ENCODE results near the gene SLC24A5. TPM values are rescaled to one million over a fixed set of nuclear protein-coding genes. Genes with fewer than 3 reads are reported as not detected.

Gene SLC24A5
- total RNA-seq, 3 donors from 2014 or later: not detected

GRCh38 chr15:48121849-48122248 lies 1.1 kb downstream of the SLC24A5 start:
- no peak overlapping the region for H3K4me3 ChIP-seq

GRCh38 chr15:48126667-48127355 lies 6.0 kb downstream of the SLC24A5 start:
- H3K27me3 ChIP-seq: no peaks in the 10 kb centered on the region
- H3K4me3 ChIP-seq: no peak overlapping the region
- no peaks in the 10 kb centered on the region for H3K4me1 ChIP-seq
- no peak overlapping the region for H3K27ac ChIP-seq
- no peaks in the 10 kb centered on the region for H3K36me3 ChIP-seq
- DNase-seq (ENCODE audit: low spot score in 2 of 2): no peak
- H3K9me3 ChIP-seq: no peaks in the 10 kb centered on the region
- intact Hi-C loops (cut with DNase I; ENCODE audit: low total_unique reads): no loop called here
- no peak for TF ChIP-seq CTCF (IDR thresholded peaks at IDR 0.05)
- TF ChIP-seq POLR2A (IDR thresholded peaks at IDR 0.05): no peak
- no peak for TF ChIP-seq POLR2AphosphoS5 (IDR thresholded peaks at IDR 0.05)

More at GRCh38 chr15:48121849-48122248, 1.1 kb downstream of the SLC24A5 start:
- no peaks in the 10 kb centered on the region for H3K36me3 ChIP-seq
- TF ChIP-seq CTCF (IDR thresholded peaks at IDR 0.05) (no peak), POLR2A (IDR thresholded peaks at IDR 0.05) (no peak), POLR2AphosphoS5 (IDR thresholded peaks at IDR 0.05) (no peak)
- no peaks in the 10 kb centered on the region for H3K4me1 ChIP-seq
- DNase-seq (ENCODE audit: low spot score in 2 of 2): no peak
- no peak overlapping the region for H3K27ac ChIP-seq
- H3K9me3 ChIP-seq: no peaks in the 10 kb centered on the region
- intact Hi-C loops (cut with DNase I; ENCODE audit: low total_unique reads): no loop called here
- H3K27me3 ChIP-seq: no peaks in the 10 kb centered on the region

DNA sequence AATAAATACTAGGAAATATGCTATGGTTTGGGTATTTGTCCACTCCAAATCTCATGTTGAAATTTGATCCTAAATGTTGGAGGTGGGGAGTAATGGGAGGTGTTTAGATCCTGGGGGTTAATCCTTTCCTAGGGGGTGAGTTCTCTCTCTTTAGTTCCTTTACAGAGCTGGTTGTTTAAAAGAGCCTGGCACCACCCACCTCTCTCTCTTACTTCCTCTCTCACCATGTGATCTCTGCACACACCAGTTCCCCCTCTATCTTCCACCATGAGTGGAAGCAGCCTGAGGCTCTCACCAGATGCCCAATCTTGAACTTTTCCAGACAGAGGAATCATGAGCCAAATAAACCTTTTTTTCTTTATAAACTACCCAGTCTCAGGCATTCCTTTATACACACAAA lies 10.5 kb downstream of the SLC24A5 start:
- Histone ChIP-seq H3K27ac (no peak overlapping the region), H3K36me3 (no peaks in the 10 kb centered on the region), H3K4me1 (no peaks in the 10 kb centered on the region), H3K9me3 (no peaks in the 10 kb centered on the region), H3K4me3 (no peak overlapping the region), H3K27me3 (no peaks in the 10 kb centered on the region)
- intact Hi-C loops (cut with DNase I; ENCODE audit: low total_unique reads): no loop called here
- TF ChIP-seq CTCF (IDR thresholded peaks at IDR 0.05): no peak
- TF ChIP-seq POLR2AphosphoS5 (IDR thresholded peaks at IDR 0.05): no peak
- TF ChIP-seq POLR2A (IDR thresholded peaks at IDR 0.05): no peak
- no peak for DNase-seq (ENCODE audit: low spot score in 2 of 2)

GRCh38 chr15:48132874-48133273 lies 12.1 kb downstream of the SLC24A5 start:
- intact Hi-C loops (cut with DNase I; ENCODE audit: low total_unique reads): no loop called here
- Histone ChIP-seq H3K9me3 (no peaks in the 10 kb centered on the region), H3K27me3 (no peaks in the 10 kb centered on the region), H3K36me3 (no peaks in the 10 kb centered on the region), H3K4me1 (no peaks in the 10 kb centered on the region), H3K4me3 (no peak overlapping the region), H3K27ac (no peak overlapping the region)
- TF ChIP-seq POLR2A (IDR thresholded peaks at IDR 0.05) (no peak), POLR2AphosphoS5 (IDR thresholded peaks at IDR 0.05) (no peak), CTCF (IDR thresholded peaks at IDR 0.05) (no peak)
- DNase-seq (ENCODE audit: low spot score in 2 of 2): no peak

GRCh38 chr15:48143856-48144255 lies 23.1 kb downstream of the SLC24A5 start:
- Histone ChIP-seq H3K27me3 (no peaks in the 10 kb centered on the region), H3K36me3 (no peaks in the 10 kb centered on the region), H3K4me3 (no peak overlapping the region), H3K9me3 (no peaks in the 10 kb centered on the region), H3K27ac (no peak overlapping the region), H3K4me1 (no peaks in the 10 kb centered on the region)
- DNase-seq (ENCODE audit: low spot score in 2 of 2): no peak
- intact Hi-C loops (cut with DNase I; ENCODE audit: low total_unique reads): no loop called here
- no peak for TF ChIP-seq CTCF (IDR thresholded peaks at IDR 0.05)
- no peak for TF ChIP-seq POLR2A (IDR thresholded peaks at IDR 0.05)
- no peak for TF ChIP-seq POLR2AphosphoS5 (IDR thresholded peaks at IDR 0.05)
